Measurements from ENCODE around the gene PRSS12.

GRCh38 chr4:118237531-118237930 lies 115.3 kb downstream of the PRSS12 start:
- TF ChIP-seq POLR2A (IDR thresholded peaks at IDR 0.05) (no peak), CTCF (IDR thresholded peaks at IDR 0.05) (no peak)
